Spinal cord (tissue), 10 donors: ENCODE measurements around the gene SCUBE3. TPM values are rescaled to one million over a fixed set of nuclear protein-coding genes. Genes with fewer than 3 reads are reported as not detected.

Experiments used
- DNase-seq, 6 donors: peaks; one replicate each; pipeline versions ENCODE4 v3.0.0 to v3.0.0-alpha.2; 2013 to 2015; ENCODE audit warnings: low spot score in 6 of 6, low read depth in 4 of 6
- H3K27ac ChIP-seq: one replicate; pipeline ENCODE4 v1.5.1; 2013; ENCODE audit warnings: low read depth, low read length, control low read depth
- H3K27me3 ChIP-seq: one replicate; pipeline ENCODE4 v1.6.1; 2013; ENCODE audit warnings: low read length; ENCODE audit not compliant: control insufficient read depth, insufficient read depth
- H3K36me3 ChIP-seq: one replicate; pipeline ENCODE4 v1.6.1; 2013; ENCODE audit warnings: low read length; ENCODE audit not compliant: control insufficient read depth, insufficient read depth
- H3K4me1 ChIP-seq: one replicate; pipeline ENCODE4 v1.6.1; 2013; ENCODE audit warnings: low read length; ENCODE audit not compliant: control insufficient read depth, insufficient read depth
- H3K4me3 ChIP-seq: one replicate; pipeline ENCODE4 v1.5.1; 2013; ENCODE audit warnings: low read depth, low read length, control low read depth
- H3K9me3 ChIP-seq: one replicate; pipeline ENCODE4 v1.6.1; 2013; ENCODE audit warnings: low read length; ENCODE audit not compliant: control insufficient read depth, insufficient read depth
- WGBS: methylation state at CpG from one replicate; pipeline ENCODE4 v1.1.5; 2013; ENCODE audit warnings: missing lambda C conversion rate; ENCODE audit not compliant: insufficient coverage; 5-methylcytosine and 5-hydroxymethylcytosine counted together
- polyA plus RNA-seq, 2 donors: library from polyadenylated mRNA; unstranded; fragments of 120-200 nt; gene quantifications; one replicate each; pipeline ENCODE4 v1.2.1, GENCODE V29; 2013; ENCODE audit not compliant: insufficient read length in 2 of 2
- total RNA-seq, 2 donors: library from RNA; depleted of rRNA in 1 of 2; stranded (reverse); fragments of 120-200 nt in 1 of 2; fragments of >200 nt in 1 of 2; gene quantifications; one replicate each; pipeline versions ENCODE4 v1.2.3 to v1.2.4, GENCODE V29; 2013 to 2014
- donor health status: healthy.

The SCUBE3 gene
- total and polyA plus RNA-seq, 4 donors, result 4.4 to 11.5 (median 7.9) TPM

DNA sequence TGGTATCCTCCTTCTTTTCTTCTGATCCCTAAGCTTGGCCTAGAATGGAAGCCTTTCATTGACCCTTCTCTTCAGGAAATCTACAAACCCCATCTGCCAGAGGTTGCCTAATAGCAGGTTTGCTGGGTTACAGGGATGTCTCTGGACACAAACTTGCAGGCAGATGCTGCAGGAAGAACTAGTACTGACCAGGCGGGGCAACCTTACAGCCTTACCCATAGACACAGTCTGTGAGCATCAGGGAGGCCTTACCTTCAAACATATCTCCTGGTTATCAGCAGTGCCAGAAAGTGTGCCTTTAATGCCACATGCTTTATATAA, 2.6 kb downstream of the SCUBE3 start:
- H3K27me3 ChIP-seq, result peaks cover 4% of the 10 kb centered on the region

DNA sequence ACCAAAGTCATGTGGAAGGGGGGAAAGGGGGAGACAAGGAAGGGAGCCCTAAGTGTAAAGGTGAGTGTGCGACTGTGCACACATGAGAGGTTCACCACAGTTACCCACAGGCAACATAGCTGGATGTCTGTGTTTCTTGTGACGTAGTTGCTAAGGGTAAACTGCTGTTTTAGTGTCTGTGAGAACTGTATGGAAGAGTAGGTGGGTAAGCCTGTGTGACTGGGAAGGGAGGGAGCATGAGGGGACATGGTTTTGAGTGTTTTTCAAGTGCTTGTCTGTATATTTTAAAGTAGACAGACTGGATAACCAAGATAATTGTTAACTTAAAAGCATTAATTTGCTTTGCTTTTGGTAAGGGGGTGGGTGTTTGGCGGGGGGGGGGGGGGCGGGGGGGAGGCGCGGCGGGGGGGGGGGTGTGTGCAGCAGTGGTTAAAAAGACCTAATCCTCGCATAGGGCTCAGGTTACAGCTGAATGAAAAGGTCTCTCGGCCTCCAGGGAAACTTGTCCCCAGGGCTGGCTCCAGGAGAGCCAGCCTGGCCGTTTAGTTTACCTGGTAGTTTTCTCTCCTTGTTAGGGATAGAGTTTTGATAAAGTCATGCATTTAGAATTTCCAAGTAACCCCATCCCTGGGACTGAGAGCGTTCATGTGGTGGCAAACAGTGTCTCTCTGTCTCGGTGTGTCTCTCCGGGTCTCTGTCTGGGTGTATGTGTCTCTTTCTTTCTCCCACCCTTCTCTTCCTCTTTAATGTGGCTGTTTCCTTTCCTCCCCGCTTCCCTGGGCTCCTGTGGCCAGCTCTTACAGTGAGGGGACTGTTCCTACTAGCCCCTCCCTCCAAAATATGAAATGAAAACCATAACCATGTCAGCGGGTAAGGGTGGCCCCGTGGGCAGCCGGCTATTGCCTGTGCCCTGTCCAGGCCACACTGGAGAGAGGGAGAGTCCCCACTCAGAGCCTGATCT, 3.4 kb downstream of the SCUBE3 start:
- no peak for DNase-seq
- WGBS, result 34% methylated on average over 5 of the region's 17 CpGs
- no peaks in the 10 kb centered on the region for H3K9me3 ChIP-seq
- H3K4me3 ChIP-seq, result no peak overlapping the region
- peaks cover 5% of the 10 kb centered on the region for H3K36me3 ChIP-seq
- peaks cover 4% of the 10 kb centered on the region for H3K27me3 ChIP-seq
- peaks cover 44% of the 10 kb centered on the region for H3K4me1 ChIP-seq
- no peak overlapping the region for H3K27ac ChIP-seq

More for the DNA sequence above, 2.6 kb downstream of the SCUBE3 start:
- Histone ChIP-seq H3K4me1 (peaks cover 44% of the 10 kb centered on the region), H3K9me3 (no peaks in the 10 kb centered on the region), H3K27ac (no peak overlapping the region), H3K36me3 (peaks cover 5% of the 10 kb centered on the region), H3K4me3 (no peak overlapping the region)
- DNase-seq, result no peak
- 100% methylated on average over 1 of the region's 1 CpG for WGBS

DNA sequence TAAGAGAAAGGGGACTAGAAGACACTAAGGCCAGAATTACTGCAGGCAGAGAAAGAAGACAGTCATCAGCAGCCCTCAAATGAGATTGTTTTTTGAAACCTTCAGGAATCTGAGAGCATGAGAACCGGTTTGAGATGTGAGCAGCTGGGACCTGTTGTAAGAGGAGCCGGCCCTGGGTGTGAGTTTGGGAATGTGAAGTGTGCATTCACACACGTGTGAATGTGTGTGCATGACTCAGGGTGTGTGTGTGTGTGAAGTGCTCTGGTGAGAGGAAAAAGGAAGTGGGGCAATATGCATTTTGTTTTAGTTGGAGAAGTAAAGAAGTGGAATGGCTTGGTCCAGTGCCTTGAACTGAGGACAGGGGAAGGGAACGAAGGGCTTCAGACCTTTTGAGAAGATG, 4.3 kb downstream of the SCUBE3 start:
- Histone ChIP-seq H3K27ac (peak overlapping the region; percentile 15), H3K27me3 (peaks cover 4% of the 10 kb centered on the region), H3K9me3 (no peaks in the 10 kb centered on the region), H3K4me1 (peaks cover 42% of the 10 kb centered on the region), H3K36me3 (peaks cover 5% of the 10 kb centered on the region), H3K4me3 (no peak overlapping the region)
- WGBS, result 47% methylated on average over 4 of the region's 4 CpGs
- no peak for DNase-seq

DNA sequence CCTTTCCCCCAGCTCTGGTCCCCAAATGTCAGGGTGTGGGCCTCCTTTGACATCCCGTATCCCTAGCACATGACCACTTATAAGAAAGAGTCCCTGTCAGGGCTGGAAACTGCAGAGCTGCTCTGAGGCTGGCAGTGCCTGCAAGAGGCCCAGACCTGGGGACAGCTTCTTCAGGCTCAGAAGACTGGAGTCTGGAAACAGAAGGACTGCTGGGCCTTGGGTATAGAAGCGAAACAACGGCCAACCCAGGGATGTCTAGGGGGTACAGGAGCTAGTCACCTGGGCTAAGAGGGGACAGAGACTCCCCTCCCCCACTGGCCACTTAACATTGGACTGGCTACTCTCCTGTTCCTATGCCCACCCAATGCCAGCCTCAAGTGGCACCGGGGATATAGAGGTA, 4.7 kb downstream of the SCUBE3 start:
- H3K4me3 ChIP-seq, result no peak overlapping the region
- H3K9me3 ChIP-seq, result no peaks in the 10 kb centered on the region
- peak overlapping the region; percentile 15 for H3K27ac ChIP-seq
- DNase-seq, result no peak
- peaks cover 4% of the 10 kb centered on the region for H3K27me3 ChIP-seq
- H3K4me1 ChIP-seq, result peaks cover 38% of the 10 kb centered on the region
- H3K36me3 ChIP-seq, result peaks cover 5% of the 10 kb centered on the region
- WGBS, result 77% methylated on average over 3 of the region's 4 CpGs

DNA sequence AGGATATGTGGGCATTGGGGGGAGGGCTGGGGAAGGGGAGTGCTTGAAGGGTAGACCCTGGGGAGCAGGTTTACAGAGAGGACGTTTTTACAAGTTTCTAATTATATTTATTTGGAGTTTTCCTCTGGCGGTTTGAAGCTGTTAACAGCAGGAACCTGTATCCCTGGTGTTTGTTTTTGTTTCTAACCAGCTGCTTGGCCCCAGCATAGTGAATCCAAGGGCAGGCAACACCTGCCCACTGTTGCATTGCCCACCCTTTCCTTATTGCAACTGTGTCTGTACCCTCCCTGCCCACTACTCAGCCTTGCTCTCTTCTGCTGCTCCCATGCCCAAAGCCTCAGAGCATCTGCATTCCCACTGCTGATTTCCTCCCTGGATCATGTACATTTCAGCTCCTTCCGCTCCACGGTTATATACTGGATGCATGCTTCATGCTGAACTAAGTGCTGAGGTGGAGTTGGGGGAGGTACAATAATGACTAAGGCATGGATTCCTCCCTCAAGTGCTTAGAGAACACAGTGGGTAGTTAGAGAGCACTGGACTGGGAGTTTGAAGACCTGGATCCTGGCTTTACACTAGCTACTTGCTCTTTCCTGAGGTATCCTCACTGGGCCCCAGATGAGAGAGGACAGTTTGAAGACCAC, 6.0 kb downstream of the SCUBE3 start:
- H3K36me3 ChIP-seq, result peaks cover 5% of the 10 kb centered on the region
- no peak overlapping the region for H3K27ac ChIP-seq
- peaks cover 3% of the 10 kb centered on the region for H3K27me3 ChIP-seq
- H3K4me3 ChIP-seq, result no peak overlapping the region
- no peak for DNase-seq
- H3K4me1 ChIP-seq, result peaks cover 37% of the 10 kb centered on the region
- 100% methylated on average over 1 of the region's 4 CpGs for WGBS
- no peaks in the 10 kb centered on the region for H3K9me3 ChIP-seq

DNA sequence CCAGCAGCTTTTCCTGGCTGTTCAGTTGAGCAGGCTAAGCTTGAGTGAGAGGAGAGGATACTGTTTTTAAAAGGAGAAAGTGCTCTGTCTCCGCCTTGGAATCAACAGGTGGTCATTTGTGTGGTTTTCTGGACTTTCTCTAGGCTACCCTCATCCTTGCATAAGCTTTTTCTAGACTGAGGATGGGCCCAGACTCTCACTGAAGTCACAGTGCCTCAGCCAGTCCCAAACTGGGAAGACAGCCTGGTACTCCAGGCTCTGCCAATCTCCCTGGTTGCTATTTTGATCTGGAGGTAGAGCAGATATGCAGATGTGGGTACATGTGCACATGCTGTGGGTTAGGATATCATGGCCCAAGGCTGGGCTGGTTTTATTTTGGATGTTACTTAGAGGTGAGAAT, 7.0 kb downstream of the SCUBE3 start:
- Histone ChIP-seq H3K27ac (no peak overlapping the region), H3K9me3 (no peaks in the 10 kb centered on the region), H3K36me3 (peaks cover 5% of the 10 kb centered on the region), H3K4me3 (no peak overlapping the region), H3K27me3 (no peaks in the 10 kb centered on the region), H3K4me1 (peaks cover 30% of the 10 kb centered on the region)
- no CpG with 5 or more reads among the region's 1 CpG for WGBS
- DNase-seq, result no peak

DNA sequence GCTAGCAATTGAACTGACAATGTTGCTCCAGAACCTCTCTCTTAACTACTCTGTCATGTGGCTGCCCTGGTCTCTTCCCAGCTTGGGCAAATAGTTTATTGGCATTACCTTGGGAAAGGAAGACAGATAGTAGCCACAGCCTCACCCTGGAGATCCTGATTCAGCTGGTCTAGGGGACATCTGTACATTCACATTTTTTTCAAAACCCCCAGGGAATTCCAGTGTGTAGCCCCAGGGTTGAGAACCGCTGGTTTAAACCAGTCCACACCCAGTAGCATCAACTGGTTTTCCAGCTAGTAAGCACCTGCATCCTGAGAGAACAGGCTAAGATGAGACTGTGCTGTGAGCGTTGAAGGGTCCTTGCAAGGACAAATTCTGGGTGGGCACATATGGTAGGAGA, 9.6 kb downstream of the SCUBE3 start:
- Histone ChIP-seq H3K9me3 (no peaks in the 10 kb centered on the region), H3K4me1 (peaks cover 15% of the 10 kb centered on the region), H3K27me3 (no peaks in the 10 kb centered on the region), H3K4me3 (no peak overlapping the region), H3K27ac (no peak overlapping the region), H3K36me3 (peaks cover 2% of the 10 kb centered on the region)
- 94% methylated on average over 2 of the region's 2 CpGs for WGBS
- no peak for DNase-seq

DNA sequence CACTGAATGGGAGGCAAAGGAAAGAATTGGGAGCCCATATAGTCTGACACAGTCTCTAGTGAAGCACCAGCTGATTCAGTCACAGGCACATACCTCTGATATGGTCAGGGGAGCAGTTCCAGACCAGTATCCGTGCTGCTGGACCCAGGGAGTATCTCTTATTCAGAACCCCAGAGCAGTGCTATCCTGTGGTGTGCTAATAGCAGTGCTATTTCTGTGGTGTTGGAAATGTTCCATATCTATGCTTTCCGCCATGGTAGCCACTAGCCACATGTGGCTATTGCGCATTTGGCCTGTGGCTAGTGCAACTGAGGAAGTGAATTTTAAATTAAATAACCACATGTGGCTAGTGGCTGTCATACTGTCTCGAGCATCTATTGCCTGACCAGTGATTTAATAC, 11.0 kb downstream of the SCUBE3 start:
- no peak for DNase-seq
- 100% methylated on average over 1 of the region's 4 CpGs for WGBS
- Histone ChIP-seq H3K4me3 (no peak overlapping the region), H3K9me3 (no peaks in the 10 kb centered on the region), H3K27ac (no peak overlapping the region), H3K36me3 (no peaks in the 10 kb centered on the region), H3K27me3 (no peaks in the 10 kb centered on the region), H3K4me1 (peaks cover 5% of the 10 kb centered on the region)

DNA sequence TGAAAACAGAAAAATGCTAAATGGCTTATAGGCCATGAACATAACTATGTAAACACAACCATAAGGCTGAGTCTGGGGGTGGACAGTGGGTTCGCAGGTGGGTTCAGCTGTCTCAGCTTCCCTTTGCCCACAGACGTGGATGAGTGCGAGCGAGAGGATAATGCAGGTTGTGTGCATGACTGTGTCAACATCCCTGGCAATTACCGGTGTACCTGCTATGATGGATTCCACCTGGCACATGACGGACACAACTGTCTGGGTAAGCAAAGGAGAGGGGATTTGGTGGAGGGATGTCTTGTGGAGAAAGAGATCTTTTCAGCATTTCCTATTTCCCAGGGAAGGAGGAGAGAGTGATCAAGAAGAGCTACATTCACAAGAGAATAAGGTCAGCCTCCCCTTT, 14.7 kb downstream of the SCUBE3 start:
- 94% methylated on average over 5 of the region's 6 CpGs for WGBS
- no peak overlapping the region for H3K4me3 ChIP-seq
- DNase-seq, result no peak
- no peaks in the 10 kb centered on the region for H3K27me3 ChIP-seq
- no peaks in the 10 kb centered on the region for H3K9me3 ChIP-seq
- H3K4me1 ChIP-seq, result peaks cover 16% of the 10 kb centered on the region
- H3K36me3 ChIP-seq, result peaks cover 16% of the 10 kb centered on the region
- H3K27ac ChIP-seq, result no peak overlapping the region

DNA sequence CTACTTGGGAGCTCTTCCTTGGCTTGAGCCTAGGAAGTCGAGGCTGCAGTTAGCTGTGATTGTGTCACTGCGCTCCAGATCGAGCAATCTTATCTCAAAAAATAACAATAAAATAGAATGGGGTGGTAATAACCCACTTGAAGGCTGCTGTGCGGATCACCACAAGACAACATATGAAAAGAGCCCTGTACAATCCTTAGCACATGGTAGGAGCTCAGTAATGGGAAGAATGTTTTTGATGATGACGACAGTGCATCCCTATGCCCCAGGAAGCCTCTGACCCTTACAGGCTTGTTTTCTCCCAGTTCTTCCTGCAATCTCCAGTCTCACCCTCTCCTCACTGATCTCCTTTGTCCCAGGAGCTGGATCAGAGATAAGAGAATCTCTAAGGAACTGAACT, 15.5 kb downstream of the SCUBE3 start:
- DNase-seq, result no peak
- H3K4me1 ChIP-seq, result peaks cover 16% of the 10 kb centered on the region

More for the DNA sequence above, 15.5 kb downstream of the SCUBE3 start:
- no peaks in the 10 kb centered on the region for H3K27me3 ChIP-seq
- peaks cover 16% of the 10 kb centered on the region for H3K36me3 ChIP-seq
- no peak overlapping the region for H3K27ac ChIP-seq
- H3K9me3 ChIP-seq, result no peaks in the 10 kb centered on the region
- no peak overlapping the region for H3K4me3 ChIP-seq
- no CpG with 5 or more reads among the region's 5 CpGs for WGBS
